ENCODE measurements around the gene MBD6. TPM values are rescaled to one million over a fixed set of nuclear protein-coding genes. Genes with fewer than 3 reads are reported as not detected.
"Not testable (repeated sequence)": the region's sequence is repeated elsewhere in the genome, so short reads cannot be mapped to it uniquely, and the experiment has no call there.

MBD6 gene
- total RNA-seq, 4 donors from 2014 or later, result 23.0 to 49.2 (median 40.9) TPM

GRCh38 chr12:57490126-57490525 lies 32.5 kb upstream of the MBD6 start:
- Histone ChIP-seq H3K9me3 (no peaks in the 10 kb centered on the region), H3K4me1 (peaks cover 0 to 19% (median 12%) of the 10 kb centered on the region in 4 donors), H3K4me3 (no peak overlapping the region), H3K36me3 (peaks cover 6 to 42% (median 7%) of the 10 kb centered on the region in 3 donors), H3K27ac (no peak overlapping the region), H3K27me3 (no peaks in the 10 kb centered on the region)
- 95 to 96% methylated on average over 4 of the region's 4 CpGs for WGBS, 2 donors
- no peak for TF ChIP-seq CTCF (IDR thresholded peaks at IDR 0.05)
- TF ChIP-seq POLR2A (IDR thresholded peaks at IDR 0.05), result no peak
- TF ChIP-seq EP300 (IDR thresholded peaks at IDR 0.05), result no peak
- no peak for DNase-seq (ENCODE audit: low spot score in 2 of 2)

- Histone ChIP-seq H3K27ac (no peak overlapping the region), H3K27me3 (no peaks in the 10 kb centered on the region), H3K4me3 (no peak overlapping the region), H3K36me3 (peaks cover 6 to 57% (median 7%) of the 10 kb centered on the region in 3 donors), H3K9me3 (no peaks in the 10 kb centered on the region), H3K4me1 (peaks cover 0 to 19% (median 12%) of the 10 kb centered on the region in 4 donors)
- no peak for TF ChIP-seq CTCF (IDR thresholded peaks at IDR 0.05)
- TF ChIP-seq POLR2A (IDR thresholded peaks at IDR 0.05), result no peak
- no peak for TF ChIP-seq EP300 (IDR thresholded peaks at IDR 0.05)
- DNase-seq (ENCODE audit: low spot score in 2 of 2), result no peak
- 93% methylated on average over 15 of the region's 15 CpGs for WGBS, 2 donors
These were observed 31.0 kb upstream of the MBD6 start for GRCh38 chr12:57491393-57492280.

- peaks cover 3 to 86% (median 5%) of the 10 kb centered on the region in 3 donors for H3K36me3 ChIP-seq
- WGBS, 2 donors, result 95 to 99% methylated on average over 15 to 22 of the region's 48 CpGs
- not testable (repeated sequence) for H3K27ac ChIP-seq; H3K4me1 ChIP-seq; DNase-seq (ENCODE audit: low spot score in 2 of 2); H3K9me3 ChIP-seq; H3K4me3 ChIP-seq; H3K27me3 ChIP-seq
These were observed 27.4 kb upstream of the MBD6 start for GRCh38 chr12:57495051-57495701.

- Histone ChIP-seq H3K36me3 (peaks cover 1 to 86% (median 5%) of the 10 kb centered on the region in 3 donors), H3K27ac (no peak overlapping the region), H3K4me1 (no peaks in the 10 kb centered on the region), H3K27me3 (no peaks in the 10 kb centered on the region), H3K9me3 (no peaks in the 10 kb centered on the region), H3K4me3 (no peak overlapping the region)
- TF ChIP-seq EP300 (IDR thresholded peaks at IDR 0.05), result no peak
- TF ChIP-seq POLR2A (IDR thresholded peaks at IDR 0.05), result no peak
- no peak for TF ChIP-seq CTCF (IDR thresholded peaks at IDR 0.05)
- DNase-seq (ENCODE audit: low spot score in 2 of 2), result no peak
These were observed 25.8 kb upstream of the MBD6 start for GRCh38 chr12:57496822-57497221.

GRCh38 chr12:57497223-57498131 lies 25.1 kb upstream of the MBD6 start:
- WGBS, 2 donors, result 89 to 90% methylated on average over 12 of the region's 12 CpGs
- no peak for TF ChIP-seq POLR2A (IDR thresholded peaks at IDR 0.05)
- no peak for TF ChIP-seq EP300 (IDR thresholded peaks at IDR 0.05)
- no peak for TF ChIP-seq CTCF (IDR thresholded peaks at IDR 0.05)

More at GRCh38 chr12:57497223-57498131, 25.1 kb upstream of the MBD6 start:
- no peaks in the 10 kb centered on the region for H3K27me3 ChIP-seq
- H3K4me1 ChIP-seq, result no peaks in the 10 kb centered on the region
- no peak for DNase-seq (ENCODE audit: low spot score in 2 of 2)
- no peaks in the 10 kb centered on the region for H3K9me3 ChIP-seq
- no peak overlapping the region for H3K4me3 ChIP-seq
- no peak overlapping the region for H3K27ac ChIP-seq
- peaks cover 0 to 86% (median 5%) of the 10 kb centered on the region in 3 donors for H3K36me3 ChIP-seq
